Naive thymus-derived CD4-positive, alpha-beta T cell (primary cell): ENCODE results near the gene MRPS18A. TPM values are rescaled to one million over a fixed set of nuclear protein-coding genes. Genes with fewer than 3 reads are reported as not detected.
"Not testable (repeated sequence)": the region's sequence is repeated elsewhere in the genome, so short reads cannot be mapped to it uniquely, and the experiment has no call there.

ENCODE experiments used
- ATAC-seq: fragments of 150-1000 bp; cut with Tn5 transposase; 2 replicates; pipeline ENCODE4 v1.10.0; 2021; ENCODE audit warnings: mild to moderate bottlenecking, moderate library complexity
- CTCF ChIA-PET: fragments of 350-600 bp; sonication (Branson Sonifier 250); formaldehyde crosslinking; loops from one replicate; lab custom pipeline; 2021; ENCODE audit warnings: antibody characterized with exemption; lab: Charles Lee
- POLR2A ChIA-PET: fragments of 350-600 bp; sonication (Branson Sonifier 250); formaldehyde crosslinking; loops from one replicate; lab custom pipeline; 2021; ENCODE audit warnings: antibody characterized with exemption, inconsistent platforms; lab: Charles Lee
- DNase-seq, 9 donors: peaks; one replicate each; pipeline versions ENCODE4 v3.0.0 to v3.0.0-alpha.2; 2020 to 2022; ENCODE audit warnings: mixed read lengths in 1 of 9
- H3K27ac ChIP-seq: one replicate; pipeline ENCODE4 v1.7.0; 2013; ENCODE audit warnings: mild to moderate bottlenecking, low read depth, low read length, moderate library complexity
- H3K27me3 ChIP-seq, 2 donors: one replicate each; pipeline ENCODE4 v1.7.0; 2013; ENCODE audit warnings: low read length in 2 of 2, mild to moderate bottlenecking in 2 of 2, moderate library complexity in 2 of 2; ENCODE audit not compliant: control insufficient read depth in 2 of 2, insufficient read depth in 2 of 2
- H3K36me3 ChIP-seq, 3 experiments: 1 replicate in 2 of 3; 2 replicates in 1 of 3; pipeline ENCODE4 v1.7.0; 2013; ENCODE audit warnings: low read length in 3 of 3, mild to moderate bottlenecking in 3 of 3, moderate library complexity in 1 of 3; ENCODE audit not compliant: insufficient read depth in 3 of 3, control insufficient read depth in 2 of 3
- H3K4me1 ChIP-seq, 2 donors: one replicate each; pipeline ENCODE4 v1.7.0; 2013; ENCODE audit warnings: low read length in 2 of 2, mild to moderate bottlenecking in 2 of 2, moderate library complexity in 1 of 2; ENCODE audit not compliant: control insufficient read depth in 2 of 2, insufficient read depth in 2 of 2
- H3K4me3 ChIP-seq: 2 replicates; pipeline ENCODE4 v1.7.0; 2013; ENCODE audit warnings: mild to moderate bottlenecking, low read length
- H3K9me3 ChIP-seq, 3 experiments: 1 replicate in 2 of 3; 2 replicates in 1 of 3; pipeline ENCODE4 v1.7.0; 2013; ENCODE audit warnings: low read length in 3 of 3; ENCODE audit not compliant: control insufficient read depth in 2 of 3
- H3K27ac Mint-ChIP-seq, 9 donors: one replicate each; pipeline ENCODE4 v1.8.0; 2020 to 2022; ENCODE audit warnings: mixed read lengths in 9 of 9, mild to moderate bottlenecking in 8 of 9, moderate library complexity in 5 of 9, inconsistent platforms in 2 of 9
- H3K27me3 Mint-ChIP-seq, 5 donors: one replicate each; pipeline ENCODE4 v1.8.0; 2021 to 2022; ENCODE audit warnings: mixed read lengths in 5 of 5, mild to moderate bottlenecking in 1 of 5
- H3K36me3 Mint-ChIP-seq, 5 donors: one replicate each; pipeline ENCODE4 v1.8.0; 2020 to 2022; ENCODE audit warnings: mixed read lengths in 5 of 5, mild to moderate bottlenecking in 3 of 5, inconsistent platforms in 1 of 5
- H3K4me1 Mint-ChIP-seq, 7 donors: one replicate each; pipeline ENCODE4 v1.8.0; 2020 to 2022; ENCODE audit warnings: mixed read lengths in 7 of 7, mild to moderate bottlenecking in 3 of 7, inconsistent platforms in 1 of 7
- H3K4me3 Mint-ChIP-seq, 10 donors: one replicate each; pipeline ENCODE4 v1.8.0; 2020 to 2022; ENCODE audit warnings: mild to moderate bottlenecking in 10 of 10, mixed read lengths in 10 of 10, moderate library complexity in 6 of 10, inconsistent platforms in 2 of 10
- H3K9me3 Mint-ChIP-seq, 11 donors: one replicate each; pipeline ENCODE4 v1.8.0; 2020 to 2022; ENCODE audit warnings: mixed read lengths in 11 of 11, mild to moderate bottlenecking in 4 of 11, inconsistent platforms in 1 of 11, moderate library complexity in 1 of 11
- intact Hi-C, 2 donors: fragments of 100-400 bp; cut with micrococcal nuclease; formaldehyde crosslinking; loops; one replicate each; pipeline ENCODE4 v1.15.1; 2023
- polyA plus RNA-seq, 2 donors: library from polyadenylated mRNA; unstranded; fragments of 300-500 nt; fragmentation: Illumina TruSeq; gene quantifications; one replicate each; pipeline ENCODE4 v1.2.3, GENCODE V29; 2021
- total RNA-seq, 6 experiments: library from RNA in 5 of 6; stranded (reverse) in 5 of 6; gene quantifications; 1 replicate in 5 of 6; 2 replicates in 1 of 6; pipeline ENCODE4 v1.2.3 and lab custom pipeline; 2021 to 2026

The MRPS18A gene
- total and polyA plus RNA-seq, 7 experiments from 2014 or later = 20.9 to 68.4 (median 33.6) TPM

- Mint-ChIP-seq H3K36me3 (peaks cover 0 to 10% (median 0%) of the 10 kb centered on the region in 5 donors), H3K9me3 (no peaks in the 10 kb centered on the region), H3K27me3 (no peaks in the 10 kb centered on the region), H3K27ac (peak overlapping the region in 7 of 9 donors; percentile 22 to 89 (median 68)), H3K4me1 (peaks cover 14 to 45% (median 18%) of the 10 kb centered on the region in 7 donors), H3K4me3 (peak overlapping the region in 9 of 10 donors; percentile 23 to 79 (median 64))
- POLR2A ChIA-PET = no interaction called here
- ATAC-seq (peak; percentile 87), DNase-seq (peak; percentile 63 to 85 (median 77))
- CTCF ChIA-PET = interaction anchor here (0.8 to 4.8 kb wide), 10 partner anchors 13 to 412 kb away, joined by 3 to 28 read pairs (median 4); partner anchors contain the start of genes GTPBP2 and MRPS18A
- H3K36me3 ChIP-seq = peaks cover 0 to 28% (median 0%) of the 10 kb centered on the region in 3 experiments
- intact Hi-C loops = loop anchor here (1.0 to 5.0 kb wide), 12 partner anchors 32 to 670 kb away; partner anchors contain the start of genes GTPBP2 (in 1 of the 2) and MAD2L1BP (in 1 of the 2)
- H3K9me3 ChIP-seq = no peaks in the 10 kb centered on the region
- no peaks in the 10 kb centered on the region for H3K27me3 ChIP-seq
- no peak overlapping the region for H3K4me3 ChIP-seq
- peak overlapping the region; percentile 10 for H3K27ac ChIP-seq
- H3K4me1 ChIP-seq = peaks cover 8 to 9% of the 10 kb centered on the region in 2 donors
Observed at GRCh38 chr6:43667245-43668150, 20.1 kb downstream of the MRPS18A start.

- no peak for DNase-seq
- ChIA-PET CTCF (interaction anchor here (0.8 to 4.8 kb wide), 5 partner anchors 36 to 414 kb away, joined by 3 to 28 read pairs (median 3); no protein-coding TSS in a partner anchor), POLR2A (no interaction called here)
- no peaks in the 10 kb centered on the region for H3K9me3 Mint-ChIP-seq
- Histone ChIP-seq H3K27ac (no peak overlapping the region), H3K9me3 (no peaks in the 10 kb centered on the region), H3K27me3 (no peaks in the 10 kb centered on the region), H3K4me3 (no peak overlapping the region), H3K4me1 (peaks cover 8 to 9% of the 10 kb centered on the region in 2 donors), H3K36me3 (peaks cover 0 to 16% (median 0%) of the 10 kb centered on the region in 3 experiments)
- peak overlapping the region in 2 of 9 donors; percentile 67 to 76 for H3K27ac Mint-ChIP-seq
- H3K36me3 Mint-ChIP-seq = peaks cover 0 to 7% (median 0%) of the 10 kb centered on the region in 5 donors
- H3K4me3 Mint-ChIP-seq = no peak overlapping the region
- H3K4me1 Mint-ChIP-seq = peaks cover 14 to 55% (median 18%) of the 10 kb centered on the region in 7 donors
- H3K27me3 Mint-ChIP-seq = no peaks in the 10 kb centered on the region
- ATAC-seq = no peak
- intact Hi-C loops = loop anchor here (2.0 to 5.0 kb wide), 6 partner anchors 58 to 671 kb away; no protein-coding TSS in a partner anchor
Observed at GRCh38 chr6:43666196-43666920, 21.2 kb downstream of the MRPS18A start.

- Mint-ChIP-seq H3K27ac (no peak overlapping the region), H3K9me3 (peaks cover 0 to 4% (median 0%) of the 10 kb centered on the region in 11 donors), H3K27me3 (no peaks in the 10 kb centered on the region), H3K4me3 (no peak overlapping the region), H3K36me3 (peaks cover 0 to 4% (median 0%) of the 10 kb centered on the region in 5 donors), H3K4me1 (peaks cover 14 to 48% (median 18%) of the 10 kb centered on the region in 7 donors)
- H3K4me1 ChIP-seq = peaks cover 8 to 9% of the 10 kb centered on the region in 2 donors
- H3K4me3 ChIP-seq = no peak overlapping the region
- CTCF ChIA-PET = interaction anchor here (0.9 to 1.4 kb wide), 2 partner anchors 410 to 413 kb away, joined by 3 to 4 read pairs; no protein-coding TSS in a partner anchor
- peaks cover 0 to 7% (median 0%) of the 10 kb centered on the region in 3 experiments for H3K36me3 ChIP-seq
- no peaks in the 10 kb centered on the region for H3K9me3 ChIP-seq
- H3K27ac ChIP-seq = no peak overlapping the region
- DNase-seq (no peak), ATAC-seq (no peak)
- intact Hi-C loops = loop anchor here (5.0 kb wide), 2 partner anchors 92 to 672 kb away; no protein-coding TSS in a partner anchor
- POLR2A ChIA-PET = no interaction called here
- no peaks in the 10 kb centered on the region for H3K27me3 ChIP-seq
Observed at GRCh38 chr6:43665376-43665775, 22.2 kb downstream of the MRPS18A start.

DNA sequence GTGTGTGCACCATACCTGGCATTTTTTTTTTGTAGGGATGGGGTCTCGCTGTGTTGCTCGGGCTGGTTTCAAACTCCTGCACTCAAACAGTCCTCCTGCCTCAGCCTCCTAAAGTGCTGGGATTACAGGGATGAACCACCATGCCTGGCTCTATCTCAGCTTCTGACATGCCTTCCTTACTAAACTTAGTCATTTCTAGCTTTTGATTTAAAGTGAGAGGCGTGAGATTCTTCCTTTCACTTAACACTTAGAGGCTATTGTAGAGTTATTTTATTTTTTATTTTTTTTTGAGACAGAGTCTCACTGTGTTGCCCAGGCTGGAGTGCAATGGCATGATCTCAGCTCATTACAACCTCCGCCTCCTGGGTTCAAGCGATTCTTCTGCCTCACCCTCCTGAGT is 24.6 kb downstream of the MRPS18A start:
- CTCF ChIA-PET, intact Hi-C loops, H3K27ac ChIP-seq, H3K9me3 Mint-ChIP-seq, H3K27me3 Mint-ChIP-seq, H3K27ac Mint-ChIP-seq, H3K4me3 Mint-ChIP-seq, H3K4me3 ChIP-seq, H3K36me3 Mint-ChIP-seq, ATAC-seq, H3K4me1 ChIP-seq, DNase-seq, H3K9me3 ChIP-seq, H3K36me3 ChIP-seq, H3K27me3 ChIP-seq, POLR2A ChIA-PET: not testable (repeated sequence)
- H3K4me1 Mint-ChIP-seq = peaks cover 11 to 25% (median 13%) of the 10 kb centered on the region in 7 donors

GRCh38 chr6:43658161-43658560 is 29.4 kb downstream of the MRPS18A start:
- ChIA-PET POLR2A (no interaction called here), CTCF (no interaction called here)
- H3K4me3 Mint-ChIP-seq = no peak overlapping the region
- Histone ChIP-seq H3K27me3 (no peaks in the 10 kb centered on the region), H3K4me3 (no peak overlapping the region), H3K27ac (no peak overlapping the region), H3K36me3 (no peaks in the 10 kb centered on the region), H3K9me3 (no peaks in the 10 kb centered on the region), H3K4me1 (no peaks in the 10 kb centered on the region)
- intact Hi-C loops = no loop called here
- no peak overlapping the region for H3K27ac Mint-ChIP-seq
- H3K9me3 Mint-ChIP-seq = peaks cover 0 to 4% (median 0%) of the 10 kb centered on the region in 11 donors
- no peak for DNase-seq
- peaks cover 0 to 14% (median 0%) of the 10 kb centered on the region in 7 donors for H3K4me1 Mint-ChIP-seq
- H3K36me3 Mint-ChIP-seq = peaks cover 0 to 4% (median 0%) of the 10 kb centered on the region in 5 donors
- peaks cover 0 to 8% (median 3%) of the 10 kb centered on the region in 5 donors for H3K27me3 Mint-ChIP-seq
- no peak for ATAC-seq

DNA sequence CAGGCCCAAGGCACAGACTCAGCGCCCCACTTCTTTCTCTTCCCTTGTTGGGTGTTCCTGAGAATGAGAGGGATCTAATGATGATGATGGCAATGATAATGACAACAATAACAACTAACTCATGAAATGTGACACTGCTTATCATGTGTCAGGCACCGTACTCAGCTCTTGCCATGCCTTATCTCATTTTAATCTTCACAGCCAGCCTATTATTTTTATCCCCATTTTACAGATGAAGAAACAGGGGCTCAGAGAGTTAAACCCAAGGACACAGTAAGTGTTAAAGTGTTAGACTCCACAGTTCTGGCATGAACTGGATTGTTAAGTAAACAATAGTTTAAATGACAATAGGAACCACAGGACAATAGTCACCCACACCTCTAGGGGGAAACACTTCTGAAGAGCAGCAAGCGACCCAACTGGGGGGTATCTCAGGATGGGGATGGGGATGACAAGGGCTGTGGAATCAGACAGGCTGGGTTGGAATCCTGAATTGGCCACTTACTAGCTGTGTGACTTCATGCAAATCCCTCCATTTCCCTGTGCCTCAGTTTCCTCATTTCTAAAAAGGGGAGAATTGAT is 30.3 kb downstream of the MRPS18A start:
- intact Hi-C loops = no loop called here

More for the DNA sequence above, 30.3 kb downstream of the MRPS18A start:
- H3K27ac Mint-ChIP-seq = no peak overlapping the region
- POLR2A ChIA-PET = no interaction called here
- no peaks in the 10 kb centered on the region for H3K4me1 ChIP-seq
- no peaks in the 10 kb centered on the region for H3K27me3 ChIP-seq
- peaks cover 0 to 8% (median 0%) of the 10 kb centered on the region in 7 donors for H3K4me1 Mint-ChIP-seq
- CTCF ChIA-PET = no interaction called here
- no peak overlapping the region for H3K4me3 Mint-ChIP-seq
- no peak for ATAC-seq
- H3K36me3 Mint-ChIP-seq = peaks cover 0 to 4% (median 0%) of the 10 kb centered on the region in 5 donors
- H3K27me3 Mint-ChIP-seq = peaks cover 0 to 8% (median 3%) of the 10 kb centered on the region in 5 donors
- no peaks in the 10 kb centered on the region for H3K36me3 ChIP-seq
- H3K4me3 ChIP-seq = no peak overlapping the region
- peaks cover 0 to 4% (median 0%) of the 10 kb centered on the region in 11 donors for H3K9me3 Mint-ChIP-seq
- no peak overlapping the region for H3K27ac ChIP-seq
- H3K9me3 ChIP-seq = no peaks in the 10 kb centered on the region
- DNase-seq = no peak
